ENCODE measurements around the gene MATR3.
"Not testable (repeated sequence)": the region's sequence is repeated elsewhere in the genome, so short reads cannot be mapped to it uniquely, and the experiment has no call there.

The MATR3 gene

GRCh38 chr5:139293507-139294373 is at the start of gene MATR3:
Gene MATR3 (plus strand): TSS chr5:139293740. CDS start chr5:139307416, 13,676 bp downstream.
- no peak for FAIRE-seq
- peak; percentile 90 for DNase-seq (ENCODE audit: low spot score)

DNA sequence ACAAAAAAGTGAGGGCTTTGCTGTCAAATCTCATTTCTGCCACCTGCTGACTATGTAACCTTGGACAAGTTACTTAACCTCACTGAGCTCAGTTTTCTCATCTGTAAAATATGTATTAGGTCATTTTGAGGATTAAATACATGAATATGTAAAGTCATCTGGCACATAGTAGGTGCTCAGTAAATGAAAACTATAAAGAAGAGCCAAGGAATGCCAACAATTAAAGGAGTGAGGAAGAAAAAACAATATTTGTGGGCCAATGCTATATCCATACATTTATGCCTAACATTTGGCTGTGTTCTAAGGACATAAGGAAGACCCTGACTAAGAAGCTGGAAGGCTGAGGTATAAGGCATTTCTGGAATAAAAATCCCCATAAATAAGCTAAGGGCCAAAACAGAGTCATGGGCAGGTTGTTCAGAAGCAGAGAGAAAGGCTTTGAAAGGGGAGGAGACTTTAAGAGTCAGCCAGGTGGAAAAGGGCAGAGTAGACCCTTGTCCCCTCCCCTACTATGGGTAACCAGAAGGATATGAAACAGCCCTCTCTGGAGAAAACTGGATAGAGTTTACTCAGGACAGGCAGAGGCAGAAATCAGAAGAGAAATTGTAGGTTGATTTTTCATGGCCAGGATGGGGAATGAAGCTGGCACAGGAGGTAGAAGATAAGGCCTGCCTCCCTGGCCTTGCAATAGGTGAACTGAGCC is 47.8 kb upstream of the MATR3 start:
- FAIRE-seq (no peak), DNase-seq (ENCODE audit: low spot score) (no peak)

DNA sequence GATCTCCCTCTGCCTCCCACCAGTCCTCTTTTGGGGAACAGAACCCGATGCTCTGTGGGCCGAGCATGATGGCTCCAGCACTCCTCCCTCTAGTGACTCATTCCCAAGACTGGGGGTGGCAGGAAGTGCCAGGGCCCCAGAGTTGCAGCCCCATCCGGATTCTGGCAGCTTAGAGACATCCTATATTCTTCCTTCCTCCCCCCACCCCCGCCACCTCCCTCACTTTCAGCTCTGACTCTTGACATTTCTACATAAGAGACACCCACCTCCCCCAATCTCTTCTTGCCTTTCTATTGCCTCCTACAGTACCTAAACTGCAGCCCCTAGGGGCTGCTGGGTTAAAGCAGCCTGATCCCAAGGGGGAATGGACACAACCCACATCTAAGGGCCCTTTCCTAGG is 47.1 kb upstream of the MATR3 start:
- FAIRE-seq = no peak
- peak; percentile 70 for DNase-seq (ENCODE audit: low spot score)

DNA sequence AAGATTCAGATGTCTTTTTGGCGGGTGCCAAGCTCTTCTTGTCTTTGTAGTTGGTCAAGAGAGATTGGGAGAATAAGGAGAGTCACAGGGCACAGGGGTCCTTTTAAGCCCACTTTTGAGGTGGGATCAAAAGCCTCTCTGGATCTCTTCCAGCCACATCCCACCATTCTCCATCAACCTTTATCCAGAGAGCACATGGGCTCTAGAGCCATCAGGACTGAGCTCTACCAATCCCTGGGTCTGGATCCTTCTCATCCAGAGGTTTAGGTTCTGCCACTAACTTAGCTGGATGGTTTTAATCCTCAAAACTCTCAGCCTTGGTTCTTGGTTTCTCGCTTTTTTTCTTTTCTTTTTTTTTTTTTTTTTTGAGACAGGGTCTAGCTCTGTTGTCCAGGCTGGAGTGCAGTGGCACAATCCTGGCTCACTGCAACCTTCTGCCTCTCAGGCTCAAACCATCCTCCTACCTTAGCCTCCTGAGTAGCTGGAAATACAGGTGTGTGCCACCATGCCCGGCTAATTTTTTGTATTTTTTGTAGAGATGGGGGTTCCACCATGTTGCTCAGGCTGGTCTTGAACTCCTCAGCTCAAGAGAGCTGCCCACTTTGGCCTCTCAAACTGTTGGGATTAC is 44.6 kb upstream of the MATR3 start:
- FAIRE-seq (no peak), DNase-seq (ENCODE audit: low spot score) (no peak)

DNA sequence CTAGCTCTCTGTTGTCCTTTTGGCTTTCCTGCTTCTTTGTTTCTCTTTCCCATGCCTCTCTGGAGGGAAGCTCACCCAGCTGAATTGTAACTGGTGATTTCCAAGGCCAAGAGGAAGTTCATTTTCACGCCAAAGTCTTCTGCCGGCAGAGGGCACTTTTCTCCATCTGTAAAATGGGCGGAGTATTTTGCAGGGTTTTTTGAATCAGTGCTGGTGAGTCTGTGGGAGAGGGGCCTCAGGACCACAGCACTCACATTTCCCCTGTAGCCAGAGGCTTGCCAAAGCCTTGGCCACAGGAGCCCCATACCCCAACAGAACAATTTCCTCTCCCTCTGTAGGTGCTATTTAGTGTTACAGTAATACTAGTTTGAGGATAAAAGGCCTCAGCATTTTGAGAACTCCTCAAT is 42.3 kb upstream of the MATR3 start:
- FAIRE-seq (no peak), DNase-seq (ENCODE audit: low spot score) (peak; percentile 26)

GRCh38 chr5:139251695-139252288 is 41.7 kb upstream of the MATR3 start:
- DNase-seq (ENCODE audit: low spot score) = no peak
- no peak for FAIRE-seq

GRCh38 chr5:139253115-139253514 is 40.4 kb upstream of the MATR3 start:
- DNase-seq (ENCODE audit: low spot score) (no peak), FAIRE-seq (no peak)

- FAIRE-seq (no peak), DNase-seq (ENCODE audit: low spot score) (no peak)
Observed at GRCh38 chr5:139256820-139257219, 36.7 kb upstream of the MATR3 start.

DNA sequence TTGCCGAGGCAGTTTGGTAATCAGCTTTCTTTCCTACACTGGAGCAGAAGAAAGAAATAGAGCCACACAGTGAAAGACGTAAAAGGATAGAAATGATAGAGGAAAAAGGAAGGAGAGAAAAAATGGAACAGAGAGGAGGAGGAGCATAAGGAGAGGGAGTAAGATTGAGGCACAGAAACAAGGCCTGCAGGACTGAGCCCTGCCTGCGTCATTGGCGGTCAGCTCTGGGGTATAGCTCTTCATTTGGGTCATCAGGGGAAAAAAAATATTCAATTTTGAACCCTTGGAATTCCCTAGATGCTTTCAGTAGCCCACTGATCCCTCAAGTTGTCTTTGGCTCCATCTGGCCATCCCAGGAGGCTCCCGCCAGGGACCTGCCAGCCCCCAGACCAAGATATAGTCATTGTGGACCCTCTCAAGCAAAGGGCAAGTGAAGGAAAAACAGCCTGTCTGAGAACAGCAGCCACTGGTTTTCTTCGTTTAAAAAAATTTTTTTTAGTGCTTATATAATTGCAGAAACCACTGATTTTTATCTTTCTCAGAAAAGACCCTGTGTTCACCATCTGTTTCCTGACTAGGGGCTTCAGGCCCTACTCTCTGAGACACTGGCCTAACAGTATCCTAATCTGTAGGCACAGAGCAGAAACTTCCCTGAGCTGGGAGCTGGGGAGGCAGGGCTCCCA is 31.3 kb upstream of the MATR3 start:
- no peak for FAIRE-seq
- no peak for DNase-seq (ENCODE audit: low spot score)

GRCh38 chr5:139262742-139263445 is 30.6 kb upstream of the MATR3 start:
- DNase-seq (ENCODE audit: low spot score) (peak; percentile 84), FAIRE-seq (no peak)

GRCh38 chr5:139263536-139263935 is 30.0 kb upstream of the MATR3 start:
- DNase-seq (ENCODE audit: low spot score) = no peak
- no peak for FAIRE-seq

DNA sequence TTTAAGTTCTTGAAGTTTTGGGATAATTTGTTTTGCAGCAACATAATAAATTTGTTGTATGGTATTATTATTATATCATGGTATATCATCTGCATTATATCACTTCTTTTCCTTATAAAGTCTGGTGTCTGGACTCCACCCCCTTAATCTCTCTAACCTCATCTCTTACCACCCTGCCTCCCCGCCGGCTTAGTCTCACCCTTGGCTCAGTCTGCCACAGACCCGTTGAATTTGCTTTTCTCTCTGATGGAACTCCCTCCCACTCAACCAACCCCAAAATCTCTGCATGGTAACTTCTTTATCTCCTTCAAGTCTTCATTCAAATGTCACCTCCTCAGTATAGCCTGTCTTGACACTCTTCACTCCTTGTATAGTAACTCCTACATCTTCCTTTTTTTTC is 29.6 kb upstream of the MATR3 start:
- FAIRE-seq (no peak), DNase-seq (ENCODE audit: low spot score) (no peak)

- FAIRE-seq (no peak), DNase-seq (ENCODE audit: low spot score) (no peak)
Observed at GRCh38 chr5:139265001-139265400, 28.5 kb upstream of the MATR3 start.

GRCh38 chr5:139266236-139266635 is 27.3 kb upstream of the MATR3 start:
- FAIRE-seq (no peak), DNase-seq (ENCODE audit: low spot score) (no peak)

GRCh38 chr5:139267481-139267880 is 26.1 kb upstream of the MATR3 start:
- FAIRE-seq (no peak), DNase-seq (ENCODE audit: low spot score) (no peak)

DNA sequence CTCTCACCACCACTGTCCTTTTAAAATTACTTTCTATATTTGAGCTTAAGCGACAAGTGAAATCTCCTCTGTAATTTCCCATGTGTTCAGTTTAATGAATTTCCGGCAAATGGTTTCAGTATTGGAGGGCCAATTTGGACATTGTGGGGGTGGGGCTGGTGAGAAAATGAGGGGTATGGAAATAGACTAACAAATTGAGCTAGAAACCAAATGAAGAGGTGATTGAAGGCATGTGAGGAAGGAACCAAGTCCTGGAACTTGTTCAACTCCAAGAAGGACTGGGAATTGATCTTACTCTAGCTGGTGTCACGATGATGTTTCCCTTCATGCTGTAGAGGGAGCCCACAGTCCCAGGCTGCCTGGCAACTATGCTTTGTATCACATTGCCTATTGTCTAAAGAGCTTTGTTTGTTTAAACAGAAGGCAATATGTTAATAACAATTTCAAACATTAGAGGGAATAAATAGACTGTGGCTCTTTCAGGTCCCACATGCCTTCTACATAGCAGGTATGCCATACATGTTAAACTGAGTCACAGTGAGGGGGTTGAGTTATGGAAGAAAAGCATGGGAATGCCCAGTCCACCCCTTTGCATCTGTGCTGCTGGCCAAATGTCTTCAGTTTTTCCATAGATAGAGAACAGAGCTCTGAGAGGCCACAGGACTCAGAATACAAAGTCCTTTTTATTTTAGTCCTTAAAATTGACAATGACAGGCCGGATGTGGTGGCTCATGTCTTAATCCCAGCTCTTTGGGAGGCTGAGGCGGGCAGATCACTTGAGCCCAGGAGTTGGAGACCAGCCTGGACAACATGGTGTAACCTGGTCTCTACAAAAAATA is 25.0 kb upstream of the MATR3 start:
- DNase-seq (ENCODE audit: low spot score) (no peak), FAIRE-seq (no peak)

DNA sequence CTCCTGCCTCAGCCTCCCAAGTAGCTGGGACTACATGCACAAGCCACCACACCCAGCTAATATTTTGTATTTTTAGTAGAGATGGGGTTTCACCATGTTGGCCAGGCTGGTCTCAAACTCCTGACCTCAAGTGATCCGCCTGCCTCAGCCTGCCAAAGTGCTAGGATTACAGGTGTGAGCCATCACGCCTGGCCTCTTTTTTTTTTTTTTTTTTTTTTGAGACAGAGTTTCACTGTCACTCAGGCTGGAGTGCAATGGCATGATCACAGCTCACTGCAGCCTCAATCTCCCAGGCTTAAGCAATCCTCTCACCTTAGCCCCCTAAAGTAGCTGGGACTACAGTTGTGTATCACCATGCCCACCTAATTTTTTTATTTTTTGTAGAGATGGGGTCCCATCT is 22.8 kb upstream of the MATR3 start:
- FAIRE-seq; DNase-seq (ENCODE audit: low spot score): not testable (repeated sequence)

DNA sequence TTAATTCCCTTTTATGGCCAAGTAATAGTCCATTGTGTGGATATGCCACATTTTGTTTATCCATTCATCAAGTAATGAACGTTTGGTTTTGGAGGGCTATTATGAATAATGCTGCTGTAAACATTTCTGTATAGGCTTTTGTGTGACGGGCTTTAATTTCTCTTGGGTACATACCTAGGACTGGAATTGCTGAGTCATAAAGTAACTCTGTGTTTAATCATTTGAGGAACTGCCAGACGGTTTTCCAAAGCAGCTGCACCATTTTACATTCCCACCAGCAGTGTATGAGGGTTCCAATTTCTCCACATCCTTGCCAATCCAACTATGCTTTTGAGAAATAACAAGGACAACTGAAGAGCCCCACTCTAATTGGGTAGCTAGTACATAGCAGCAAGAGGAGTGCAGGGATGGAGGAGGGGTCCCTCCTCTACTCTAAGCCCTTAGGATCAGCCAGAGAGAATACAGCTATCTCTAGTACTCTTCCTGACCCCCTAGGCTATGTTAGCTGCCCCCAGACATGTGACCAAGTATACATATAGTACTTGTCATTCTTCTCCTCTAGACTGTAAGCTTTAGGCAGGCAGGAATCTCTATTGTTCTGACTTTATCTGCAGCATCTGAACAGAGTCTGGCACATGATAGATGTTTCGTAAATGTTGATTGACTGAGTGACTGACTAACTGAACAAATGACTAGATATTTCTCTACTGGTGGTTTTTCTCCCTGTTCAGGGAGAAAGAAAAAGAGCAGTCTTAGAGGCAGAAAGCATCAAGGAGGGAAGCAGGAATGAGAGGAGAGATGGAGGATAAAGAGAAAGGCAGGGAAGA is 22.1 kb upstream of the MATR3 start:
- DNase-seq (ENCODE audit: low spot score) = no peak
- FAIRE-seq = no peak

Measured in urothelium cell line (cell line).